CD14-positive monocyte (primary cell): ENCODE measurements around the gene KIF26B. TPM values are rescaled to one million over a fixed set of nuclear protein-coding genes. Genes with fewer than 3 reads are reported as not detected.
"Not testable (repeated sequence)": the region's sequence is repeated elsewhere in the genome, so short reads cannot be mapped to it uniquely, and the experiment has no call there.

Source experiments
- DNase-seq, 3 donors: peaks; one replicate each; pipeline ENCODE4 v3.0.0-alpha.2; 2011 to 2022
- H2AFZ ChIP-seq: 2 replicates; pipeline ENCODE4 v1.6.0; 2012; ENCODE audit warnings: mild to moderate bottlenecking, low read depth, low read length, inconsistent platforms; ENCODE audit not compliant: insufficient read depth, poor library complexity, severe bottlenecking
- H3K27ac ChIP-seq, 2 donors: 1 replicate in 1 of 2; 2 replicates in 1 of 2; pipeline ENCODE4 v1.5.1; 2012 to 2013; ENCODE audit warnings: low read length in 2 of 2, control low read depth in 1 of 2, inconsistent platforms in 1 of 2, low read depth in 1 of 2, mild to moderate bottlenecking in 1 of 2
- H3K27me3 ChIP-seq, 2 donors: one replicate each; pipeline versions ENCODE4 v1.6.0 to v1.6.1; 2011 to 2013; ENCODE audit warnings: low read length in 2 of 2; ENCODE audit not compliant: control insufficient read depth in 2 of 2, insufficient read depth in 2 of 2
- H3K36me3 ChIP-seq, 2 donors: replicated peaks in 1 of 2; 1 replicate in 1 of 2; 2 replicates in 1 of 2; pipeline versions ENCODE4 v1.5.1 to v1.6.1; 2012 to 2013; ENCODE audit warnings: low read length in 2 of 2, control low read depth in 1 of 2, inconsistent platforms in 1 of 2, mild to moderate bottlenecking in 1 of 2; ENCODE audit not compliant: insufficient read depth in 2 of 2, control insufficient read depth in 1 of 2
- H3K4me1 ChIP-seq, 2 donors: 1 replicate in 1 of 2; 2 replicates in 1 of 2; pipeline versions ENCODE4 v1.5.1 to v1.6.1; 2012 to 2013; ENCODE audit warnings: low read length in 2 of 2, control low read depth in 1 of 2, inconsistent platforms in 1 of 2, mild to moderate bottlenecking in 1 of 2, moderate library complexity in 1 of 2; ENCODE audit not compliant: insufficient read depth in 2 of 2, control insufficient read depth in 1 of 2
- H3K4me2 ChIP-seq: replicated peaks from 2 replicates; pipeline ENCODE3; 2012; ENCODE audit warnings: low read length, moderate library complexity, mild to moderate bottlenecking; ENCODE audit not compliant: poor library complexity, severe bottlenecking; ENCODE audit errors: extremely low read depth
- H3K4me3 ChIP-seq, 3 experiments: fragments of 200-600 bp in 1 of 3; sonication (generic) in 1 of 3; replicated peaks in 1 of 3; 1 replicate in 2 of 3; 2 replicates in 1 of 3; pipeline ENCODE4 v1.5.1; 2011 to 2013; ENCODE audit warnings: low read length in 3 of 3, mild to moderate bottlenecking in 3 of 3, control low read depth in 2 of 3, low read depth in 2 of 3, inconsistent platforms in 1 of 3, moderate library complexity in 1 of 3
- H3K79me2 ChIP-seq: 2 replicates; pipeline ENCODE4 v1.6.0; 2012; ENCODE audit warnings: mild to moderate bottlenecking, control low read depth, inconsistent platforms, low read length, moderate library complexity; ENCODE audit not compliant: insufficient read depth
- H3K9ac ChIP-seq: 2 replicates; pipeline ENCODE4 v1.6.0; 2017; ENCODE audit warnings: low read length, mild to moderate bottlenecking; ENCODE audit not compliant: insufficient read depth, poor library complexity, severe bottlenecking
- H3K9me3 ChIP-seq, 2 donors: replicated peaks in 1 of 2; 1 replicate in 1 of 2; 2 replicates in 1 of 2; pipeline versions ENCODE4 v1.5.1 to v1.6.1; 2012 to 2013; ENCODE audit warnings: low read length in 2 of 2, control low read depth in 1 of 2; ENCODE audit not compliant: control insufficient read depth in 1 of 2, insufficient read depth in 1 of 2
- H4K20me1 ChIP-seq: 2 replicates; pipeline ENCODE4 v1.6.0; 2012; ENCODE audit warnings: mild to moderate bottlenecking, low read length, control low read depth, moderate library complexity; ENCODE audit not compliant: insufficient read depth
- H3K27ac Mint-ChIP-seq, 7 donors: one replicate each; pipeline ENCODE4 v1.8.0; 2020; ENCODE audit warnings: mild to moderate bottlenecking in 7 of 7, mixed read lengths in 7 of 7, moderate library complexity in 6 of 7, inconsistent platforms in 2 of 7
- H3K27me3 Mint-ChIP-seq, 3 donors: one replicate each; pipeline ENCODE4 v1.8.0; 2021 to 2022; ENCODE audit warnings: low read depth in 3 of 3, mild to moderate bottlenecking in 3 of 3, mixed read lengths in 3 of 3, moderate library complexity in 3 of 3, inconsistent platforms in 1 of 3
- H3K36me3 Mint-ChIP-seq, 2 donors: one replicate each; pipeline ENCODE4 v1.8.0; 2020; ENCODE audit warnings: mixed read lengths in 2 of 2, inconsistent platforms in 1 of 2, mild to moderate bottlenecking in 1 of 2
- H3K4me1 Mint-ChIP-seq: one replicate; pipeline ENCODE4 v1.8.0; 2020; ENCODE audit warnings: mild to moderate bottlenecking, mixed read lengths
- H3K4me3 Mint-ChIP-seq, 2 donors: one replicate each; pipeline ENCODE4 v1.8.0; 2020; ENCODE audit warnings: mild to moderate bottlenecking in 2 of 2, mixed read lengths in 2 of 2, moderate library complexity in 1 of 2
- H3K9me3 Mint-ChIP-seq, 7 donors: one replicate each; pipeline ENCODE4 v1.8.0; 2020 to 2022; ENCODE audit warnings: mixed read lengths in 7 of 7, mild to moderate bottlenecking in 6 of 7, moderate library complexity in 6 of 7, inconsistent platforms in 2 of 7
- CTCF ChIP-seq: fragments of 200-600 bp; IDR thresholded peaks from one replicate; pipeline ENCODE4 v1.8.0; 2022; ENCODE audit warnings: antibody characterized with exemption, mild to moderate bottlenecking
- WGBS: methylation state at CpG from one replicate; pipeline ENCODE4 v1.1.5; 2013; ENCODE audit warnings: missing lambda C conversion rate; ENCODE audit not compliant: insufficient coverage; 5-methylcytosine and 5-hydroxymethylcytosine counted together
- intact Hi-C, 2 donors: fragments of 100-400 bp; cut with micrococcal nuclease; formaldehyde crosslinking; loops; one replicate each; pipeline versions ENCODE4 v1.15.0 to v1.15.1; 2023
- polyA plus RNA-seq, 3 donors: library from polyadenylated mRNA; depleted of rRNA in 1 of 3; unstranded in 2 of 3; stranded (reverse) in 1 of 3; fragments of 300-500 nt in 2 of 3; fragments of >200 nt in 1 of 3; fragmentation: Illumina TruSeq in 2 of 3; gene quantifications; 1 replicate in 2 of 3; 2 replicates in 1 of 3; pipeline ENCODE4 v1.2.3, GENCODE V29; 2012 to 2021

The KIF26B gene
- polyA plus RNA-seq, 3 donors: 0.01 to 0.05 TPM; not detected in 1

GRCh38 chr1:245356891-245357585 lies 202.3 kb downstream of the KIF26B start:
- Histone ChIP-seq H3K4me2 (no peak overlapping the region), H3K9me3 (no peaks in the 10 kb centered on the region), H3K27me3 (no peaks in the 10 kb centered on the region), H2AFZ (no peak overlapping the region), H3K79me2 (no peaks in the 10 kb centered on the region), H3K27ac (no peak overlapping the region), H3K4me1 (no peaks in the 10 kb centered on the region), H3K4me3 (no peak overlapping the region), H3K9ac (no peak overlapping the region), H3K36me3 (no peaks in the 10 kb centered on the region), H4K20me1 (no peaks in the 10 kb centered on the region)
- no peak for DNase-seq
- no peak for TF ChIP-seq CTCF
- 83% methylated on average over 4 of the region's 10 CpGs for WGBS
- peaks cover 9 to 26% (median 16%) of the 10 kb centered on the region in 3 donors for H3K27me3 Mint-ChIP-seq
- H3K27ac Mint-ChIP-seq: peak overlapping the region in 1 of 7 donors; percentile 0
- no peak overlapping the region for H3K4me3 Mint-ChIP-seq
- no peaks in the 10 kb centered on the region for H3K36me3 Mint-ChIP-seq
- H3K4me1 Mint-ChIP-seq: no peaks in the 10 kb centered on the region
- intact Hi-C loops: no loop called here
- H3K9me3 Mint-ChIP-seq: peaks cover 0 to 6% (median 0%) of the 10 kb centered on the region in 7 donors

DNA sequence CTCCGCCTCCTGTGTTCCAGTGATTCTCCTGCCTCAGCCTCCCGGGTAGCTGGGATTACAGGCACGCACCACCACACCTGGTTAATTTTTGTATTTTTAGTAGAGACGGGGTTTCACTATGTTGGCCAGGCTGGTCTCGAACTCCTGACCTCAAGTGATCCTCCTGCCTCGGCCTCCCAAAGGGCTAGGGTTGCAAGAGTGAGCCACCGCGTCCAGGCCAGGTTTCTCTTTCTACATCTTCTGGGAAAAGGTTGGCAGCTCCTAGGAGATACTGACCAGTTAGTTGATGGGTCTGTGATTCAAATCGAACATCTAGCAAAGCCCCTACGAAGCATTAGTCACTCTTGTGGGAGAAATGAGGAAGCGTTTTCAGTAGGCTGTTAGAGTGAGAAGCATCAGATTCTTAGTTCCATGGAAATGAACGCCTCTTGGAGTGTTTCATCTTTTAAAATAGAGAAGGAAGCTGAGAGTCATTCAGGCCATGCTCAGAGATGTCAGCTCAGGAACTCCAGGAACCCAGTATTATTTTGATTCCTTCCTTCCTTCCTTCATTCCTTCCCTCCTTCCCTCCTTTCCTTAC lies 204.4 kb downstream of the KIF26B start:
- H3K9ac ChIP-seq, H4K20me1 ChIP-seq, H3K9me3 Mint-ChIP-seq, H3K4me3 ChIP-seq, H3K4me3 Mint-ChIP-seq, H3K4me2 ChIP-seq, H3K27me3 ChIP-seq, H3K36me3 ChIP-seq, H3K4me1 Mint-ChIP-seq, H3K36me3 Mint-ChIP-seq, intact Hi-C loops, H3K9me3 ChIP-seq, H2AFZ ChIP-seq, H3K4me1 ChIP-seq, H3K79me2 ChIP-seq, H3K27ac Mint-ChIP-seq, H3K27ac ChIP-seq: not testable (repeated sequence)
- WGBS: 100% methylated on average over 2 of the region's 12 CpGs
- DNase-seq: peak in 1 of 3 donors; percentile 30
- peaks cover 5 to 22% (median 12%) of the 10 kb centered on the region in 3 donors for H3K27me3 Mint-ChIP-seq
